Measurements from ENCODE around the gene TCF12.
"Not testable (repeated sequence)": the region's sequence is repeated elsewhere in the genome, so short reads cannot be mapped to it uniquely, and the experiment has no call there.

Gene TCF12

GRCh38 chr15:57135800-57136199 is 217.4 kb downstream of the TCF12 start:
- no peak for DNase-seq (ENCODE audit: low read depth)

- no peak for DNase-seq (ENCODE audit: low read depth)
Measured at GRCh38 chr15:57138349-57138788, 219.9 kb downstream of the TCF12 start.

GRCh38 chr15:57143511-57144078 is 225.2 kb downstream of the TCF12 start:
- DNase-seq (ENCODE audit: low read depth): no peak

- no peak for DNase-seq (ENCODE audit: low read depth)
Measured at GRCh38 chr15:57144448-57144847, 226.0 kb downstream of the TCF12 start.

- DNase-seq (ENCODE audit: low read depth): no peak
Measured at GRCh38 chr15:57146506-57147201, 228.2 kb downstream of the TCF12 start.

- DNase-seq (ENCODE audit: low read depth): no peak
Measured at GRCh38 chr15:57147621-57148020, 229.2 kb downstream of the TCF12 start.

- DNase-seq (ENCODE audit: low read depth): no peak
Measured at GRCh38 chr15:57148262-57148661, 229.8 kb downstream of the TCF12 start.

GRCh38 chr15:57149196-57149595 is 230.8 kb downstream of the TCF12 start:
- no peak for DNase-seq (ENCODE audit: low read depth)

GRCh38 chr15:57150066-57150865 is 231.8 kb downstream of the TCF12 start:
- no peak for DNase-seq (ENCODE audit: low read depth)

GRCh38 chr15:57150866-57151203 is 232.4 kb downstream of the TCF12 start:
- DNase-seq (ENCODE audit: low read depth): not testable (repeated sequence)

- DNase-seq (ENCODE audit: low read depth): no peak
Measured at GRCh38 chr15:57152133-57152532, 233.7 kb downstream of the TCF12 start.

GRCh38 chr15:57152666-57153539 is 234.5 kb downstream of the TCF12 start:
- no peak for DNase-seq (ENCODE audit: low read depth)

GRCh38 chr15:57156210-57156884 is 237.9 kb downstream of the TCF12 start:
- no peak for DNase-seq (ENCODE audit: low read depth)

GRCh38 chr15:57158589-57158988 is 240.1 kb downstream of the TCF12 start:
- no peak for DNase-seq (ENCODE audit: low read depth)

GRCh38 chr15:57158997-57159668 is 240.7 kb downstream of the TCF12 start:
- DNase-seq (ENCODE audit: low read depth): no peak

GRCh38 chr15:57159767-57160166 is 241.3 kb downstream of the TCF12 start:
- DNase-seq (ENCODE audit: low read depth): no peak

- no peak for DNase-seq (ENCODE audit: low read depth)
Measured at GRCh38 chr15:57160823-57161560, 242.5 kb downstream of the TCF12 start.

- DNase-seq (ENCODE audit: low read depth): not testable (repeated sequence)
Measured at GRCh38 chr15:57164251-57164650, 245.8 kb downstream of the TCF12 start.

GRCh38 chr15:57165992-57166391 is 247.5 kb downstream of the TCF12 start:
- no peak for DNase-seq (ENCODE audit: low read depth)

GRCh38 chr15:57167821-57168395 is 249.5 kb downstream of the TCF12 start:
- no peak for DNase-seq (ENCODE audit: low read depth)
